Motor neuron (in vitro differentiated cells): ENCODE results near the gene OAT. TPM values are rescaled to one million over a fixed set of nuclear protein-coding genes. Genes with fewer than 3 reads are reported as not detected.
"Not testable (repeated sequence)": the region's sequence is repeated elsewhere in the genome, so short reads cannot be mapped to it uniquely, and the experiment has no call there.

Source experiments
- ATAC-seq, 8 experiments: fragments of 200-7000 bp; cut with Tn5 transposase; replicated peaks in 6 of 8; 2 replicates each; pipeline ENCODE4 v1.8.0; 2021; ENCODE audit warnings: mild to moderate bottlenecking in 8 of 8, moderate library complexity in 8 of 8
- H3K27ac ChIP-seq, 2 donors: fragments of 250-450 bp; sonication (Bioruptor Pico); 2 replicates each; pipeline ENCODE4 v1.9.0; 2021; ENCODE audit warnings: antibody characterized with exemption in 2 of 2, mild to moderate bottlenecking in 2 of 2, moderate library complexity in 1 of 2
- H3K4me1 ChIP-seq, 2 donors: fragments of 250-450 bp; sonication (Bioruptor Pico); replicated peaks in 1 of 2; 2 replicates each; pipeline ENCODE4 v1.6.1; 2021; ENCODE audit warnings: antibody characterized with exemption in 2 of 2, mild to moderate bottlenecking in 2 of 2, moderate library complexity in 1 of 2
- H3K4me3 ChIP-seq, 5 donors: fragments of 250-450 bp; sonication (Bioruptor Pico); 2 replicates each; pipeline ENCODE4 v1.9.0; 2021; ENCODE audit warnings: antibody characterized with exemption in 5 of 5, mild to moderate bottlenecking in 5 of 5, moderate library complexity in 4 of 5
- WGBS, 10 experiments: fragments of 450-650 bp; shearing (Covaris generic); methylation state at CpG; one replicate each; pipeline ENCODE4 v1.0.0; 2022; 5-methylcytosine and 5-hydroxymethylcytosine counted together
- in situ Hi-C, 9 experiments: fragments of 400-800 bp; cut with MboI; loops; one replicate each; pipeline ENCODE4 v1.15.0; 2021; ENCODE audit warnings: low sequenced_read_pairs in 9 of 9, low pct_unique_long_range_greater_than_20kb in 2 of 9; ENCODE audit not compliant: unreplicated experiment in 9 of 9
- total RNA-seq, 8 experiments: library from RNA; unstranded; fragments of 300-600 nt; gene quantifications; 2 replicates each; pipeline versions ENCODE4 v1.2.3 to v1.2.4, GENCODE V29; 2022

OAT gene
- total RNA-seq, 8 experiments from 2014 or later = 52.9 to 112 (median 64.7) TPM

GRCh38 chr10:124378881-124379471, 39.7 kb downstream of the OAT start:
- Histone ChIP-seq H3K4me1 (peaks cover 10 to 13% of the 10 kb centered on the region in 2 donors), H3K4me3 (no peak overlapping the region), H3K27ac (no peak overlapping the region)
- 0 to 94% (median 77%) methylated on average over 2 to 11 of the region's 16 CpGs; no CpG with 5 or more reads in 2 of the 10 experiments for WGBS, 10 experiments
- no peak for ATAC-seq
- in situ Hi-C loops = loop anchor here in 7 of 9 experiments (25.0 kb wide), 3 partner anchors 117 to 792 kb away; no protein-coding TSS in a partner anchor

DNA sequence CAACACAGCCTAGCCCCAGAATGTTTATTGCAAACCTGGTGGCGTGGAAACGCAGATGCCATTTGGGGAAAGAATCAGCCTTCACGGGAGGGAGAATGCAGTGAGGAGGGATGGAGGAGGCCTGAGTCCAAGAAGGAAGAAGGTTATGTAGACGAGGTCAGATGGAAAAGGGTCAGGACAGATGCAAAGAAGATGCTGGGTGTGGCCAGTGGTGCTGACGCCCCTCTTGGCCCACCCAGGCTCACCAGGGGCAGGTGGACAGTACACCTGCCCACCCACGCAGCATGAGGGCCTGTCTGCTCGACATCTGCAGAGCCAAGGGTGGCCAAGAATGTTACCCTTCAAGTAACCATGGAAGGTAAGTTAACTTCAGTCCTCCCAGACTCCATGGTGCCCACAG, 40.5 kb downstream of the OAT start:
- Histone ChIP-seq H3K27ac (no peak overlapping the region), H3K4me1 (peaks cover 10 to 13% of the 10 kb centered on the region in 2 donors), H3K4me3 (no peak overlapping the region)
- ATAC-seq = no peak
- in situ Hi-C loops = loop anchor here in 7 of 9 experiments (25.0 kb wide), 3 partner anchors 116 to 791 kb away; no protein-coding TSS in a partner anchor
- WGBS, 10 experiments = 80 to 100% (median 90%) methylated on average over 1 to 2 of the region's 7 CpGs; no CpG with 5 or more reads in 7 of the 10 experiments

- Histone ChIP-seq H3K27ac (no peak overlapping the region), H3K4me1 (peaks cover 10 to 13% of the 10 kb centered on the region in 2 donors), H3K4me3 (no peak overlapping the region)
- WGBS, 10 experiments = 40 to 94% (median 80%) methylated on average over 1 to 4 of the region's 8 CpGs; no CpG with 5 or more reads in 5 of the 10 experiments
- in situ Hi-C loops = loop anchor here in 7 of 9 experiments (25.0 kb wide), 3 partner anchors 115 to 790 kb away; no protein-coding TSS in a partner anchor
- no peak for ATAC-seq
These were observed 41.6 kb downstream of the OAT start for GRCh38 chr10:124377101-124377500.

- in situ Hi-C loops = loop anchor here in 7 of 9 experiments (25.0 kb wide), 3 partner anchors 114 to 789 kb away; no protein-coding TSS in a partner anchor
- ATAC-seq = no peak
- H3K4me3 ChIP-seq = no peak overlapping the region
- 0 to 97% (median 75%) methylated on average over 1 to 7 of the region's 9 CpGs; no CpG with 5 or more reads in 2 of the 10 experiments for WGBS, 10 experiments
- peaks cover 10 to 12% of the 10 kb centered on the region in 2 donors for H3K4me1 ChIP-seq
- no peak overlapping the region for H3K27ac ChIP-seq
These were observed 42.3 kb downstream of the OAT start for GRCh38 chr10:124376411-124376810.

DNA sequence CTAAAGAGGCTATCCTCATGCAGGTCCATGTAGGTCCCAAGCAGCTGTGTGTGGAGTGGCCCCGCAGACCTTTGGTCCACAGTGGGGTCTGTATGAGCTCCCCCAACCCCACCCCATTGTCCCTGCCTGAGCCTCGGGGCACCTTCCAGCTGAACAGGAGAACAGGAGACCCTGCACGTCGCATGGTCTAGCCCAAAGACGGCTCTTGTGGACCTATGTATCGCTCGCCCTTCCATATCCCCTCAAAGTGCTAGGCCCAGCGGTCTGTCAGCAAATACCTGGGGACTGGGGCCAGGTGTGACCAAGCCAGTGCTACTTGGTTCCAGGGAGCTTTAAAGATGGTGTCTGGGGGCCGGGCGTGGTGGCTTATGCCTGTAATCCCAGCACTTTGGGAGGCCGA, 43.0 kb downstream of the OAT start:
- ATAC-seq = no peak
- H3K4me1 ChIP-seq = peaks cover 5 to 10% of the 10 kb centered on the region in 2 donors
- no peak overlapping the region for H3K4me3 ChIP-seq
- in situ Hi-C loops = loop anchor here in 7 of 9 experiments (25.0 kb wide), 3 partner anchors 113 to 788 kb away; no protein-coding TSS in a partner anchor
- no peak overlapping the region for H3K27ac ChIP-seq
- WGBS, 10 experiments = 92% methylated on average over 4 of the region's 11 CpGs; no CpG with 5 or more reads in 9 of the 10 experiments

DNA sequence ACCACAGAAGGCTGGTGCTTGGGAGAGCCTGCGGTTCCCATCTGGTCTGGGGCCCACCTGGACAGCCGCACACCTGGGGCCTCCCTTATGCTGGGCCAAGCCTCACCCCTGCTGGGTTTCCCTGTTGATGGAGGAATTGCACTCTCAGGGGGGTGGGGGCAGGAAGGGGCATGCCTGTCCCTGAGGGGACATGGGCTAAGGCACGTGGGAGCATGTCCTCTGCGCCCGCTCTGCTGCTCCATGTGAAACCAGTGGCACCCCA, 43.4 kb downstream of the OAT start:
- WGBS, 10 experiments = no CpG with 5 or more reads among the region's 5 CpGs
- no peak overlapping the region for H3K27ac ChIP-seq
- in situ Hi-C loops = loop anchor here in 7 of 9 experiments (25.0 kb wide), 3 partner anchors 113 to 788 kb away; no protein-coding TSS in a partner anchor
- peaks cover 4 to 10% of the 10 kb centered on the region in 2 donors for H3K4me1 ChIP-seq
- no peak for ATAC-seq
- H3K4me3 ChIP-seq = no peak overlapping the region

GRCh38 chr10:124374535-124375352, 44.0 kb downstream of the OAT start:
- H3K27ac ChIP-seq = no peak overlapping the region
- no peak overlapping the region for H3K4me3 ChIP-seq
- no peak for ATAC-seq
- in situ Hi-C loops = loop anchor here in 7 of 9 experiments (25.0 kb wide), 3 partner anchors 112 to 787 kb away; no protein-coding TSS in a partner anchor
- WGBS, 10 experiments = 0 to 82% (median 22%) methylated on average over 1 to 7 of the region's 14 CpGs
- H3K4me1 ChIP-seq = peaks cover 4 to 10% of the 10 kb centered on the region in 2 donors

GRCh38 chr10:124372899-124373298, 45.8 kb downstream of the OAT start:
- Histone ChIP-seq H3K4me3 (no peak overlapping the region), H3K27ac (no peak overlapping the region), H3K4me1 (peaks cover 7 to 8% of the 10 kb centered on the region in 2 donors)
- WGBS, 10 experiments = 20 to 100% (median 56%) methylated on average over 1 to 3 of the region's 4 CpGs; no CpG with 5 or more reads in 2 of the 10 experiments
- ATAC-seq = no peak
- in situ Hi-C loops = no loop called here

DNA sequence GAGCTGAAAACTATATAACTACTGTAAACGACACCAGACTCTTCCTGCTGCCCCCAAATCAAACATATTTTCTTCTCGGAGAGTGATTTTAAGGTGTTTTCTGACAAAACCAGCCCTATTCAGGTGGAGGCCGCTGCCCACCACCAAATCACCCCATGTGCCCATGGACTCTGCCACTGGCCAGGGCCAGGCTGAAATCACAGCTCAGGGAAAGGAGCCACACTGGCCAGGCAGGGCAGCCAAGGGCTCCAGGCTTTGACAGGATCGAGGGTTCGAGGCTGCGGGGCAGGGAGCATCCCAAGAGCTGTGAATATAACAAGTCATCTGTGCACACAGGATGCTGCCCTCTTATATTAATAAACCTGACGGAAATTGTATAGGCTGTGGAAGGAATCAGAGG, 48.3 kb downstream of the OAT start:
- Histone ChIP-seq H3K4me3 (no peak overlapping the region), H3K4me1 (peaks cover 7 to 8% of the 10 kb centered on the region in 2 donors), H3K27ac (no peak overlapping the region)
- WGBS, 10 experiments = 39 to 100% (median 82%) methylated on average over 1 to 7 of the region's 7 CpGs; no CpG with 5 or more reads in 1 of the 10 experiments
- in situ Hi-C loops = no loop called here
- ATAC-seq = no peak

- ATAC-seq = peak in 1 of 8 experiments; percentile 40
- Histone ChIP-seq H3K27ac (no peak overlapping the region), H3K4me3 (no peak overlapping the region), H3K4me1 (peaks cover 5 to 7% of the 10 kb centered on the region in 2 donors)
- 10 to 77% (median 60%) methylated on average over 2 to 4 of the region's 4 CpGs; no CpG with 5 or more reads in 3 of the 10 experiments for WGBS, 10 experiments
- in situ Hi-C loops = no loop called here
These were observed 48.7 kb downstream of the OAT start for GRCh38 chr10:124369986-124370385.

- H3K4me1 ChIP-seq, ATAC-seq, in situ Hi-C loops, H3K4me3 ChIP-seq, H3K27ac ChIP-seq: not testable (repeated sequence)
- 0 to 80% (median 33%) methylated on average over 1 to 4 of the region's 4 CpGs; no CpG with 5 or more reads in 3 of the 10 experiments for WGBS, 10 experiments
These were observed 49.2 kb downstream of the OAT start for GRCh38 chr10:124369533-124369932.

DNA sequence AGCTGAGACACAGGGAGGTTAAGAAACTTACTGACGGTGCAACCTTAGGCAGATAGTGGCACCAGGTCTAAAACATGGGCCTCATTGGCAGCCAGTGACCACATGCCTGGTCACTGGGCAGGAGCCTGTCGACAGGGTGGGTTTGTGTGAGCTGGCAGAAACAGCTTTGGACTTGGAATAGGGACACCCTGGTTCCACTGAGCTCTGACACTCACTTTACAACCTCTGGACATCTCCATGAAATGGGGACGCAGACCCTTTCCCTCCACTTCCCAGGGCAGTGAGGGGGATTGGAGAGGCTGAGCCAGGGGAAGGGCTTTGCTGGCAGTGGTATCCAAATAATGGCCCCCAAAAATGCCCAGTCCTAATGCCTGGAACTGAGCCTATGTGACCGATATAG, 49.7 kb downstream of the OAT start:
- Histone ChIP-seq H3K27ac (no peak overlapping the region), H3K4me3 (no peak overlapping the region), H3K4me1 (peaks cover 0 to 3% of the 10 kb centered on the region in 2 donors)
- ATAC-seq = no peak
- in situ Hi-C loops = no loop called here
- WGBS, 10 experiments = 0 to 87% (median 60%) methylated on average over 1 to 4 of the region's 4 CpGs; no CpG with 5 or more reads in 3 of the 10 experiments

DNA sequence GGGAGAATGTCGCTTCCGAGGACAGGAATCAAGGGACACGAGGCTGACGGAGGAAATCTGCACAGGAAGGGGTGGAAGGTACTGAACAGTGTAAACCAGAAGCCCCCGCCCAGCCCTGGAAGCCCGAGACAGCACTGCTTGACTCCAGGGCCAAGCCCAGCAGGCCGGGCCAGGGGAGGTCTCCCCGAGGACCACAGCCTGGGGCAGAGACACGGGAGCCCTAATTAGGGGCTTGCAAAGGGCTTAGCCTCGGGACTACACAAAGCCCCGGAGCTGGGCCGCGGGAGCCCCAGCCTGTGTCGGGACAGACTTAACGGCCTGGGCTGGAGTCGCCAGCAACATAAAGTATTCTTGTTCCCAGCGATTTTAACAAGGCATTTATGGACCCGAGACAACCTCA, 50.8 kb downstream of the OAT start:
- Histone ChIP-seq H3K27ac (no peak overlapping the region), H3K4me1 (peaks cover 0 to 3% of the 10 kb centered on the region in 2 donors), H3K4me3 (no peak overlapping the region)
- 45 to 82% (median 74%) methylated on average over 1 to 15 of the region's 18 CpGs; no CpG with 5 or more reads in 5 of the 10 experiments for WGBS, 10 experiments
- in situ Hi-C loops = no loop called here
- ATAC-seq = no peak
